Peyer's patch (tissue), 4 donors: ENCODE measurements around the gene UBE4B.

Experiments
- CTCF ChIP-seq, 6 experiments: fragments of 450-650 bp in 4 of 6; fragments of 200-600 bp in 2 of 6; sonication (generic) in 1 of 6; IDR thresholded peaks; one replicate each; pipeline ENCODE4 v1.5.1; 2017 to 2019; ENCODE audit warnings: antibody characterized with exemption in 6 of 6, mild to moderate bottlenecking in 3 of 6, moderate library complexity in 1 of 6
- POLR2A ChIP-seq, 2 donors: fragments of 450-650 bp; IDR thresholded peaks; one replicate each; pipeline ENCODE4 v1.5.1; 2017; ENCODE audit warnings: antibody characterized with exemption in 2 of 2, mild to moderate bottlenecking in 2 of 2, moderate library complexity in 2 of 2

- TF ChIP-seq CTCF (IDR thresholded peaks at IDR 0.05), result no peak
- no peak for TF ChIP-seq POLR2A (IDR thresholded peaks at IDR 0.05)
These were observed 160.5 kb downstream of the UBE4B start for GRCh38 chr1:10193288-10193687.
